ENCODE measurements around the gene SIN3B. TPM values are rescaled to one million over a fixed set of nuclear protein-coding genes. Genes with fewer than 3 reads are reported as not detected.

Gene SIN3B
- total and polyA plus RNA-seq, 2 of the 13 experiments (the other 11 are each of a cell fraction or from before 2014, with no cell fraction given), result 12.9 to 25.7 TPM

DNA sequence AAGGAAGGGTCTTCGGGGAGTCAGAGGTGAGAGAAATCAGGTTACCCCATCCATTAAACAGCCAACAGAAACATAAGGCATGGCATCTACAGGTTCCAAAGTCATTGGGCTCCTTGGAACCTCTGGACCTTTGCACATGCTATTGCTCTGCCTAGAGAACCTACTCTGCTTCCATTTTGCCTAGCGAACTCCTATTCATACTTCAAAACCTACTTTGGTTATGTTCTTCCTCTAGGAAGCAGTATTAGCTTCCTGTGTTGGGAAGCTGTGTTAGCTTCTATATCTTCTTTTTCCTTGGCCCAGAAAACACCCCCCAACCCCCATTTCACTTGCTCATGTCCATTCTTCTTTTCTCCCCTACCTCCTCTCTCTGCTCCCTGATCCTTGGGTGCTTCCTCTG lies 99.2 kb downstream of the SIN3B start:
- Histone ChIP-seq H3K36me3 (replicated peaks in 1 of 2; ENCODE audit: control insufficient read depth in 1 of 2, insufficient read depth in 2 of 2, low read length in 2 of 2) (no peaks in the 10 kb centered on the region), H3K4me2 (ENCODE audit: low read depth, low read length) (no peak overlapping the region), H3K9ac (ENCODE audit: insufficient read depth, low read depth, low read length) (no peak overlapping the region), H3K9me3 (ENCODE audit: low read length) (no peaks in the 10 kb centered on the region), H4K20me1 (ENCODE audit: insufficient read depth, low read length) (no peaks in the 10 kb centered on the region), H3K27ac (ENCODE audit: extremely low read length, insufficient read depth, low read length) (no peak overlapping the region), H3K4me3 (replicated peaks in 1 of 3; ENCODE audit: insufficient read depth in 1 of 3, low read depth in 2 of 3, low read length in 3 of 3) (no peak overlapping the region), H3K79me2 (ENCODE audit: insufficient read depth, low read length) (no peaks in the 10 kb centered on the region), H3K4me1 (ENCODE audit: insufficient read depth, low read length) (no peaks in the 10 kb centered on the region), H3K27me3 (ENCODE audit: control insufficient read depth in 1 of 2, insufficient read depth in 2 of 2, low read length in 2 of 2) (peaks cover 3 to 6% of the 10 kb centered on the region in 2 experiments; a peak in 2 of 5 replicates), H2AFZ (ENCODE audit: low read length) (no peak overlapping the region)
- DNase-seq (ENCODE audit: low spot score) (no peak), ATAC-seq (no peak), FAIRE-seq (no peak)
- no peak for TF ChIP-seq LRRFIP1 (CRISPR knock-in tag; conservative IDR thresholded peaks at IDR 0.05)
- no peak for TF ChIP-seq MYNN (CRISPR knock-in tag; IDR thresholded peaks at IDR 0.05; ENCODE audit: low read depth)
- no peak for TF ChIP-seq AGO1 (IDR thresholded peaks at IDR 0.05; ENCODE audit: low read depth, low read length, poor library complexity, severe bottlenecking)
- TF ChIP-seq TARDBP (CRISPR knock-in tag; IDR thresholded peaks at IDR 0.05), result no peak
- TF ChIP-seq FOXP1 (IDR thresholded peaks at IDR 0.05), result no peak
- no peak for TF ChIP-seq FOXP1 (CRISPR knock-in tag; IDR thresholded peaks at IDR 0.05)
- in situ Hi-C loops (cut with HindIII; ENCODE audit: extremely low pct_ligation_motif_present, low pct_unique_long_range_greater_than_20kb), result no loop called here
- intact Hi-C loops (cut with micrococcal nuclease; ENCODE audit: unreplicated experiment), result no loop called here
- 7% methylated on average over 1 of the region's 2 CpGs for WGBS (ENCODE audit: low lambda C conversion rate)
- POLR2A ChIA-PET, result no interaction called here
- CTCF ChIA-PET (ENCODE audit: low intra/inter-chr PET ratio, low total read pairs), result no interaction called here
- no TSS peak for BruUV-seq (replicated peaks)

DNA sequence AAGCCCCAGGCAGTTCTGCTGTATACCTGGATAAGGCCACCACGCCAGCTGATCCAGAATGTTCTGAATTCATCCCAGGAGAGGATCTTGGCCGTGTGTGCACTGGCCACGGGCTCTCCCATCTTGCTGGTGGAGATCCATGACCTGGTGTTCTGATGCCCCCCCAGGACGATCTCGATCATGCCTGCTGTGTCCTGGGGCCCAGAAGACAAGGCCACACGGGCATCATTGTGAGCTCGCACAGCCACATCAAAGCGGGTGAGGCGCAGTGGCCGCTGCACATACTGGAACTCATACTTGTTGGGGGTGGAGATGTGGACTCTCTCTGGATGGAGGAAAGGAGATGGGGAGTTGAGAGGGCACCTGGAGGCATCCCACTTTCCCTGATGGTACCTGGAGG lies 99.7 kb downstream of the SIN3B start:
- 0% methylated on average over 1 of the region's 10 CpGs for whole genome bisulfite sequencing (ENCODE audit: low lambda C conversion rate)
- Histone ChIP-seq H2AFZ (ENCODE audit: low read length) (no peak overlapping the region), H3K4me2 (ENCODE audit: low read depth, low read length) (no peak overlapping the region), H3K9me3 (ENCODE audit: low read length) (no peaks in the 10 kb centered on the region), H3K4me1 (ENCODE audit: insufficient read depth, low read length) (no peaks in the 10 kb centered on the region), H4K20me1 (ENCODE audit: insufficient read depth, low read length) (no peaks in the 10 kb centered on the region), H3K27me3 (ENCODE audit: control insufficient read depth in 1 of 2, insufficient read depth in 2 of 2, low read length in 2 of 2) (peaks cover 3 to 4% of the 10 kb centered on the region in 2 experiments; a peak in 2 of 5 replicates), H3K27ac (ENCODE audit: extremely low read length, insufficient read depth, low read length) (no peak overlapping the region), H3K36me3 (replicated peaks in 1 of 2; ENCODE audit: control insufficient read depth in 1 of 2, insufficient read depth in 2 of 2, low read length in 2 of 2) (no peaks in the 10 kb centered on the region), H3K79me2 (ENCODE audit: insufficient read depth, low read length) (no peaks in the 10 kb centered on the region), H3K9ac (ENCODE audit: insufficient read depth, low read depth, low read length) (no peak overlapping the region), H3K4me3 (replicated peaks in 1 of 3; ENCODE audit: insufficient read depth in 1 of 3, low read depth in 2 of 3, low read length in 3 of 3) (no peak overlapping the region)
- no peak for ATAC-seq
- DNase-seq (ENCODE audit: low spot score), result no peak
- BruUV-seq (replicated peaks), result no TSS peak
- in situ Hi-C loops (cut with HindIII; ENCODE audit: extremely low pct_ligation_motif_present, low pct_unique_long_range_greater_than_20kb), result no loop called here
- CTCF ChIA-PET (ENCODE audit: low intra/inter-chr PET ratio, low total read pairs), result no interaction called here
- POLR2A ChIA-PET, result no interaction called here
- FAIRE-seq, result no peak
- intact Hi-C loops (cut with micrococcal nuclease; ENCODE audit: unreplicated experiment), result no loop called here
- no peak for TF ChIP-seq SRSF9 (IDR thresholded peaks at IDR 0.05; ENCODE audit: borderline replicate concordance, insufficient read depth, low read depth, low read length, poor library complexity, severe bottlenecking)
- TF ChIP-seq BRCA1 (CRISPR knock-in tag; IDR thresholded peaks at IDR 0.05), result no peak
- TF ChIP-seq ZNF275 (CRISPR knock-in tag; IDR thresholded peaks at IDR 0.05; ENCODE audit: borderline replicate concordance), result no peak
- TF ChIP-seq ZNF430 (CRISPR knock-in tag; IDR thresholded peaks at IDR 0.05), result no peak
- TF ChIP-seq REST (IDR thresholded peaks at IDR 0.05; ENCODE audit: borderline replicate concordance in 1 of 2, low read depth in 1 of 2, low read length in 2 of 2), result no peak
- no peak for TF ChIP-seq PHF5A (CRISPR knock-in tag; IDR thresholded peaks at IDR 0.05; ENCODE audit: low read depth, unreplicated experiment)
